SU-DHL-6 (cell line): ENCODE data around the gene DNMT1.

Experiments used
- H2AFZ ChIP-seq: fragments of 200-600 bp; sonication (generic); 2 replicates; pipeline ENCODE4 v1.6.1; 2014; ENCODE audit warnings: low read depth, mild to moderate bottlenecking, moderate library complexity, mixed read lengths, antibody characterized with exemption, low read length; ENCODE audit not compliant: severe bottlenecking
- H3F3A ChIP-seq: fragments of 200-600 bp; shearing (Covaris generic); 2 replicates; pipeline ENCODE4 v1.6.0; 2016; ENCODE audit warnings: antibody characterized with exemption, mild to moderate bottlenecking; ENCODE audit not compliant: insufficient read depth
- H3K27ac ChIP-seq: fragments of 200-600 bp; sonication (generic); 2 replicates; pipeline ENCODE4 v1.5.1; 2016; ENCODE audit warnings: low read depth, mild to moderate bottlenecking, low read length, moderate library complexity, mixed read lengths
- H3K27me3 ChIP-seq: fragments of 200-600 bp; sonication (generic), shearing (Covaris generic); 2 replicates; pipeline ENCODE4 v1.6.0; 2014; ENCODE audit warnings: mild to moderate bottlenecking, low read length
- H3K36me3 ChIP-seq: fragments of 200-600 bp; sonication (generic); 2 replicates; pipeline ENCODE4 v1.6.1; 2014; ENCODE audit warnings: mild to moderate bottlenecking, low read length, mixed read lengths
- H3K4me2 ChIP-seq: fragments of 300-600, 200-600 bp; shearing (Covaris generic), sonication (generic); 2 replicates; pipeline ENCODE4 v1.6.0; 2014; ENCODE audit warnings: low read length, low read depth, mild to moderate bottlenecking; ENCODE audit not compliant: poor library complexity, severe bottlenecking
- H3K4me3 ChIP-seq: fragments of 200-600 bp; sonication (generic); 2 replicates; pipeline ENCODE4 v1.5.1; 2014; ENCODE audit warnings: antibody characterized with exemption, low read length, mild to moderate bottlenecking, mixed read lengths; ENCODE audit not compliant: insufficient read depth, poor library complexity, severe bottlenecking
- H3K79me2 ChIP-seq: fragments of 200-600 bp; sonication (generic); 2 replicates; pipeline ENCODE4 v1.6.1; 2014; ENCODE audit warnings: mild to moderate bottlenecking, low read length, moderate library complexity; ENCODE audit not compliant: insufficient read depth
- H3K9ac ChIP-seq: fragments of 200-600 bp; sonication (generic); 2 replicates; pipeline ENCODE4 v1.7.0; 2014; ENCODE audit warnings: mild to moderate bottlenecking, low read length
- H3K9me2 ChIP-seq: fragments of 200-600 bp; sonication (generic); replicated peaks from 2 replicates; pipeline ENCODE4 v1.6.1; 2014; ENCODE audit warnings: low read length; ENCODE audit not compliant: insufficient read depth
- H3K9me3 ChIP-seq: fragments of 200-600 bp; sonication (generic); 2 replicates; pipeline ENCODE4 v1.6.1; 2014; ENCODE audit warnings: low read length, mixed read lengths; ENCODE audit not compliant: insufficient read depth
- H4K20me1 ChIP-seq: fragments of 200-600 bp; sonication (generic); 2 replicates; pipeline ENCODE4 v1.6.1; 2014; ENCODE audit warnings: low read depth, mild to moderate bottlenecking, antibody characterized with exemption, low read length, moderate library complexity, mixed read lengths
- EZH2phosphoT487 ChIP-seq: fragments of 200-600 bp; sonication (generic), shearing (Covaris generic); conservative IDR thresholded peaks from 2 replicates; pipeline ENCODE4 v1.6.1; 2018; ENCODE audit warnings: mild to moderate bottlenecking, antibody characterized with exemption, low read length, moderate library complexity, mixed read lengths
- TF ChIP-seq, protein P1 (sequence below): fragments of 200-600 bp; sonication (generic); IDR thresholded peaks from one replicate; pipeline ENCODE4 v1.5.1; 2017; ENCODE audit warnings: antibody characterized with exemption, mild to moderate bottlenecking, low read length, moderate library complexity; ENCODE audit not compliant: insufficient read depth, poor library complexity, severe bottlenecking

The DNMT1 gene

DNA sequence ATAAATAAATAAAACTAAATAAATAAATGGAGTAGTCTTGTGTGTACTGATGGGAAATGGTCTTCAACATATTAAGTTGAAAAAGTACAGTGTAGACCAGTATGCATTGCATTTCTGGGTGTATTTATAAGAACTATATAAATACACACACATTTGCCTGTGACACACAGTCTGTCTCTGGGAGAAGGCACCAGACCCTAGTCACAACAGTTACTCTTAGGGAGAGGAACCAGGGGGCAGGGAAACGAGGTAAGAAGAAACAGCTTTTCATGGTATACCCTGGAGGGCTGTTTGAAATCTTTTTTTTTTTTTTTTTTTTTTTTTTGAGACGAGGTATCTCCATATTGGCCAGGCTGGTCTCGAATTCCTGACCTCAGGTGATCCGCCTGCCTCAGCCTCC lies 39.2 kb upstream of the DNMT1 start:
- no peaks in the 10 kb centered on the region for H3K27me3 ChIP-seq
- TF ChIP-seq, protein P1, sequence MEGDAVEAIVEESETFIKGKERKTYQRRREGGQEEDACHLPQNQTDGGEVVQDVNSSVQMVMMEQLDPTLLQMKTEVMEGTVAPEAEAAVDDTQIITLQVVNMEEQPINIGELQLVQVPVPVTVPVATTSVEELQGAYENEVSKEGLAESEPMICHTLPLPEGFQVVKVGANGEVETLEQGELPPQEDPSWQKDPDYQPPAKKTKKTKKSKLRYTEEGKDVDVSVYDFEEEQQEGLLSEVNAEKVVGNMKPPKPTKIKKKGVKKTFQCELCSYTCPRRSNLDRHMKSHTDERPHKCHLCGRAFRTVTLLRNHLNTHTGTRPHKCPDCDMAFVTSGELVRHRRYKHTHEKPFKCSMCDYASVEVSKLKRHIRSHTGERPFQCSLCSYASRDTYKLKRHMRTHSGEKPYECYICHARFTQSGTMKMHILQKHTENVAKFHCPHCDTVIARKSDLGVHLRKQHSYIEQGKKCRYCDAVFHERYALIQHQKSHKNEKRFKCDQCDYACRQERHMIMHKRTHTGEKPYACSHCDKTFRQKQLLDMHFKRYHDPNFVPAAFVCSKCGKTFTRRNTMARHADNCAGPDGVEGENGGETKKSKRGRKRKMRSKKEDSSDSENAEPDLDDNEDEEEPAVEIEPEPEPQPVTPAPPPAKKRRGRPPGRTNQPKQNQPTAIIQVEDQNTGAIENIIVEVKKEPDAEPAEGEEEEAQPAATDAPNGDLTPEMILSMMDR, result no peak
- TF ChIP-seq EZH2phosphoT487, result no peak
- no peaks in the 10 kb centered on the region for H3K9me2 ChIP-seq
- H3K36me3 ChIP-seq, result peaks cover 8% of the 10 kb centered on the region; the same call in 1 of the 2 replicates
- no peaks in the 10 kb centered on the region for H4K20me1 ChIP-seq
- peak overlapping the region; percentile 48 for H3K4me2 ChIP-seq
- H2AFZ ChIP-seq, result no peak overlapping the region
- peaks cover 87% of the 10 kb centered on the region for H3F3A ChIP-seq
- H3K4me3 ChIP-seq, result no peak overlapping the region
- peak overlapping the region; percentile 53 for H3K9ac ChIP-seq
- H3K79me2 ChIP-seq, result peaks cover 31% of the 10 kb centered on the region
- peak overlapping the region; percentile 100 for H3K27ac ChIP-seq
- no peaks in the 10 kb centered on the region for H3K9me3 ChIP-seq

DNA sequence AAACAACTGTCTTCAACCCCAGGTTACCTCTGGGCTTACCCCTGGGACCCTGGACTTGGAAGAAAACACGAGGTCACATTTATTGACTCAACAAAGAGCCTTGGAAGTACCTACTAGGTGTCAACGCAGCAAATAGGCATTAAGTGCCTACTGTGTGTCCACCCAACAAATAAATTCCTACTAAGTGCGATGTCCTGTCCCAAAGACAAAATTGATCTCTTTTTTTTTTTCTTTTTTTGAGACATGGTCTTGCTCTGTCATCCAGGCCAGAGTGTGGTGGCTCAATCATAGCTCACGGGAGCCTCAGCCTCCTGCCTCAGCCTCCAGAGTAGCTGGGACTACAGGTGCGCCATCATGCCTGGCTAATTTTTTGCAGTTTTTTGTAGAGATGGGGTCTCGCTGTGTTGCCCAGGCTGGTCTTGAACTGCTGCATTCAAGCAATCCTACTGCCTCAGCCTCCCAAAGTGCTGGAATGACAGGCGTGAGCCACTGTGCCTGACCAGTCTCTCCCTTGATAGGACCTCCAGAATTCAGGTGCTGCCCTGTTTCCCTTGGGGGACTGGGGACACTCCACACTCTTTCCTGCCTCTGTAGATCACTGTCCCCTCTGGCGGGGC lies 37.0 kb upstream of the DNMT1 start:
- Histone ChIP-seq H3K9me2 (no peaks in the 10 kb centered on the region), H3K27ac (peak overlapping the region; percentile 100), H3K9ac (peak overlapping the region; percentile 100), H3K4me3 (peak overlapping the region; percentile 12), H3K4me2 (peak overlapping the region; percentile 48), H3K36me3 (peaks cover 11% of the 10 kb centered on the region; the same call in 1 of the 2 replicates), H3K27me3 (no peaks in the 10 kb centered on the region), H3K9me3 (no peaks in the 10 kb centered on the region), H3K79me2 (peaks cover 54% of the 10 kb centered on the region), H3F3A (peaks cover 87% of the 10 kb centered on the region), H2AFZ (no peak overlapping the region), H4K20me1 (no peaks in the 10 kb centered on the region; the same call in 1 of the 2 replicates)
- TF ChIP-seq, protein P1, result no peak
- no peak for TF ChIP-seq EZH2phosphoT487

DNA sequence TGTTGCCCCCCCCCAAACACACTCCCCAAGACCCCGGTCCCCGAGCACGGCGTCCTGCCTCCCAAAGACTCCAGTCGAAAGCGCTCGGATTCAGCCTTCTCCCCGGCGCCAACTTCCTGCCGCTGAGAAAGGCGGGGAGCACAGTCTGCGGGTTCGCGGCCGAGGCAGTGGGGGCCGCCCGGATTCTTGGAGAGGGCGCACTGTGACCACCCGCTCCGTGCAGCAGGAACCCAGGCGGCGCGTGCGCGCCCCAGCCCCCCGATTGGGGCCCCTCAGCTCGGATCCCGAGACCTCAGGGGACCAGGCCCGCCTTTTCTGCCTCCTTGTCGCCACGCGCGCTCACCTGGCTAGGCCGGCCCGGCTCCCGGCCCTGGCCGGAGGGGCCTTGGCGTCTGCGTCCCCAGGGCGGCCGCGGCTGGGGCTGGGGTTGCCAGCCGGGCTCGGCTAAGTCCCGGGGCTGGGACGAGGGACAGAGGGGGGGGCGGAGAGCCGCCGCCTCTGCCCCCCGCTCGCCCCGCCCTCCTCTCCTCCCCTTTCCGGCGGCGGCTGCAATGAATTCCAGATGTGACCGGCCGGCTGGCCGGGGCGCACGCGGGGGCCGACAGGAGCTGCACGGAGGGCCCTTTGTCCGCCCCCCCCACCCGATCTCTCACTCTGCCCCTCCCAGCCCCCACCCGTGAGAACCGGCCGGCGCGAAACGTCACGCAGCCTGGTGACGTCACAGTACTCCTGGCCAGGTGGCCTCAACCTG lies 36.3 kb upstream of the DNMT1 start, which contains the start of gene S1PR2:
S1PR2 (minus strand) TSS at position 471 of the 751 bp plus-strand sequence. CDS start 6,426 bp downstream, outside the sequence.
- Histone ChIP-seq H3K79me2 (peaks cover 60% of the 10 kb centered on the region), H3K9me3 (no peaks in the 10 kb centered on the region), H4K20me1 (no peaks in the 10 kb centered on the region; the same call in 1 of the 2 replicates), H3K27me3 (no peaks in the 10 kb centered on the region), H3K9me2 (no peaks in the 10 kb centered on the region), H3K36me3 (peaks cover 11% of the 10 kb centered on the region; the same call in 1 of the 2 replicates), H3K9ac (peak within 1 kb of the TSS; percentile 100), H2AFZ (no peak within 1 kb of the TSS), H3K4me3 (peak within 1 kb of the TSS; percentile 73), H3K4me2 (peak within 1 kb of the TSS; percentile 83), H3K27ac (peak within 1 kb of the TSS; percentile 100), H3F3A (peaks cover 88% of the 10 kb centered on the region)
- TF ChIP-seq, protein P1, result no peak
- TF ChIP-seq EZH2phosphoT487, result no peak
